ENCODE data around the gene GCNT1. TPM values are rescaled to one million over a fixed set of nuclear protein-coding genes. Genes with fewer than 3 reads are reported as not detected.

Gene GCNT1
- total and polyA plus RNA-seq, 10 donors, result 2.5 to 54.5 (median 26.4) TPM

- Histone ChIP-seq H3K4me1 (no peaks in the 10 kb centered on the region), H3K27ac (no peak overlapping the region), H3K27me3 (replicated peaks in 1 of 7) (no peaks in the 10 kb centered on the region), H3K9me3 (peaks cover 0 to 4% (median 0%) of the 10 kb centered on the region in 8 donors), H3K4me3 (no peak overlapping the region), H3K36me3 (peaks cover 0 to 5% (median 0%) of the 10 kb centered on the region in 6 donors)
- intact Hi-C loops (cut with DNase I; ENCODE audit: low total_unique reads), result no loop called here
- DNase-seq, result no peak
- no peak for TF ChIP-seq POLR2A (IDR thresholded peaks at IDR 0.05)
- 39 to 56% (median 52%) methylated on average over 1 of the region's 1 CpG for WGBS, 5 donors
Measured at GRCh38 chr9:76512826-76513225, 53.8 kb downstream of the GCNT1 start.

- 37 to 48% (median 43%) methylated on average over 6 of the region's 6 CpGs for WGBS, 5 donors
- no peaks in the 10 kb centered on the region for H3K4me1 ChIP-seq
- no peak overlapping the region for H3K4me3 ChIP-seq
- peaks cover 0 to 26% (median 0%) of the 10 kb centered on the region in 6 donors for H3K36me3 ChIP-seq
- peaks cover 0 to 4% (median 0%) of the 10 kb centered on the region in 8 donors for H3K9me3 ChIP-seq
- no peak overlapping the region for H3K27ac ChIP-seq
- H3K27me3 ChIP-seq (replicated peaks in 1 of 7), result no peaks in the 10 kb centered on the region
- DNase-seq, result no peak
- no peak for TF ChIP-seq POLR2A (IDR thresholded peaks at IDR 0.05)
- no peak for TF ChIP-seq CTCF (IDR thresholded peaks at IDR 0.05 in 8 of 11, conservative IDR thresholded peaks at IDR 0.05 in 3 of 11)
- TF ChIP-seq POLR2AphosphoS5 (IDR thresholded peaks at IDR 0.05), result no peak
- intact Hi-C loops (cut with DNase I; ENCODE audit: low total_unique reads), result no loop called here
Measured at GRCh38 chr9:76516350-76516749, 57.4 kb downstream of the GCNT1 start.

- Histone ChIP-seq H3K27ac (no peak overlapping the region), H3K36me3 (peaks cover 0 to 28% (median 0%) of the 10 kb centered on the region in 6 donors), H3K4me3 (no peak overlapping the region), H3K9me3 (peaks cover 0 to 4% (median 0%) of the 10 kb centered on the region in 8 donors), H3K4me1 (no peaks in the 10 kb centered on the region), H3K27me3 (replicated peaks in 1 of 7) (no peaks in the 10 kb centered on the region)
- intact Hi-C loops (cut with DNase I; ENCODE audit: low total_unique reads), result no loop called here
- 60 to 73% (median 69%) methylated on average over 3 of the region's 3 CpGs for WGBS, 5 donors
- TF ChIP-seq POLR2AphosphoS5 (IDR thresholded peaks at IDR 0.05), result no peak
- no peak for TF ChIP-seq CTCF (IDR thresholded peaks at IDR 0.05 in 8 of 11, conservative IDR thresholded peaks at IDR 0.05 in 3 of 11)
- TF ChIP-seq POLR2A (IDR thresholded peaks at IDR 0.05), result no peak
- no peak for DNase-seq
Measured at GRCh38 chr9:76516871-76517270, 57.9 kb downstream of the GCNT1 start.

- intact Hi-C loops (cut with DNase I; ENCODE audit: low total_unique reads), result no loop called here
- DNase-seq, result no peak
- no peak overlapping the region for H3K27ac ChIP-seq
- H3K9me3 ChIP-seq, result peaks cover 0 to 3% (median 0%) of the 10 kb centered on the region in 8 donors
- no peaks in the 10 kb centered on the region for H3K27me3 ChIP-seq (replicated peaks in 1 of 7)
- TF ChIP-seq POLR2AphosphoS5 (IDR thresholded peaks at IDR 0.05) (no peak), CTCF (IDR thresholded peaks at IDR 0.05 in 8 of 11, conservative IDR thresholded peaks at IDR 0.05 in 3 of 11) (no peak), POLR2A (IDR thresholded peaks at IDR 0.05) (no peak)
- no peak overlapping the region for H3K4me3 ChIP-seq
- 71 to 82% (median 81%) methylated on average over 8 of the region's 8 CpGs for WGBS, 5 donors
- H3K4me1 ChIP-seq, result no peaks in the 10 kb centered on the region
- H3K36me3 ChIP-seq, result peaks cover 0 to 28% (median 0%) of the 10 kb centered on the region in 6 donors
Measured at GRCh38 chr9:76519075-76519835, 60.3 kb downstream of the GCNT1 start.

All from spleen (tissue), 11 donors.